GM19025 (cell line): ENCODE results near the gene DNAJC3.

Experiments
- ATAC-seq: cut with Tn5 transposase; IDR thresholded peaks from one replicate; pipeline ENCODE4 v1.9.1; 2021; ENCODE audit warnings: mild to moderate bottlenecking, low read depth, moderate library complexity; ENCODE audit not compliant: unreplicated experiment

The DNAJC3 gene

GRCh38 chr13:95833719-95834118, 156.8 kb downstream of the DNAJC3 start:
- no peak for ATAC-seq

GRCh38 chr13:95834134-95834765, 157.3 kb downstream of the DNAJC3 start:
- ATAC-seq: peak; percentile 67

GRCh38 chr13:95841894-95842293, 165.0 kb downstream of the DNAJC3 start:
- no peak for ATAC-seq

- ATAC-seq: no peak
Measured at GRCh38 chr13:95842898-95843297, 166.0 kb downstream of the DNAJC3 start.
